Stimulated activated CD4-positive, alpha-beta T cell treated with anti-CD3 and anti-CD28 coated beads, TNF-alpha, amount 100 ng/mL, for 48 hours (primary cell): ENCODE results near the gene DDX24.
A peak's percentile ranks its signal among the peaks of the same experiment; 100 is the strongest.

Experiments used
- DNase-seq, 3 donors: peaks; one replicate each; pipeline ENCODE4 v3.0.0-alpha.2; 2020; ENCODE audit warnings: low read depth in 3 of 3

DDX24 gene

DNA sequence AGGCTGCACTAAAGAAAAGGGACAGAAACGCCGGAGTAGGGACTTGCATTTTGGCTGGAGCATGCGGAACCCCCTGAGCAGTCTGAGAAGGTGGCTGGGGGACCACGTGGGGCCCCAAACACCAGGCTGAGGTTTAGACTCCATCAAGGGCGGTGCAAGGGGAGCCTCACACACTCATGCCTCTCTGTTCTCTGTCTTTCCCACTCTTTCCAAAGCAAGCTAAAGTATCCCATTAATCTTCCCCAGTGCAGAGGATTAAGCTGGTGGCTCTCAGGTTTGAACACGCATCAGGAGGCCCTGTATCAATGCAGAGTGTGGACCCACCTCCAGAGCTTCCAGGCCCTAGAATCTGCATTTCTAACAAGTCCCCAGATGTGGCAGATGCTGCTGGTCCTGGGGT, 70.4 kb downstream of the DDX24 start:
- DNase-seq = no peak

DNA sequence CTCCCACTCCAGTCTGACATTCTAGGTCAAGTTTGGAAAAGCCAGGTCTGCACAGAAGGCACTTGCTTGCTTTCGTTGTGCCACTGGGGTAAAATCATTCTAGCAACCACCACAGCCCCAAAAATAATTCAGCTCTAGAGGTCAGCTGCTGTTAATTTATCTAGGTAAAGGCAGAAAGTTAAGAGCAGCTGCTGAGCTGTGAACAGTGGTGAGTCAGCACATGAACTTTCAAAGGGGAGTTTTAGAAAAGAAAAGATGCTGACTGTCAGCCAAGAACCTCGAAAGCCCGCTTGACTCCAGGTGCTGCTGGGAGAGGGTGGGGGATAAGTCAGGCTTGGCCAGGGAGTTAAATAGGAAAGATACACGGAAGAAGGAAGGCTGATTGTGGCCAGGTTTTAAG, 71.2 kb downstream of the DDX24 start:
- DNase-seq = no peak

DNA sequence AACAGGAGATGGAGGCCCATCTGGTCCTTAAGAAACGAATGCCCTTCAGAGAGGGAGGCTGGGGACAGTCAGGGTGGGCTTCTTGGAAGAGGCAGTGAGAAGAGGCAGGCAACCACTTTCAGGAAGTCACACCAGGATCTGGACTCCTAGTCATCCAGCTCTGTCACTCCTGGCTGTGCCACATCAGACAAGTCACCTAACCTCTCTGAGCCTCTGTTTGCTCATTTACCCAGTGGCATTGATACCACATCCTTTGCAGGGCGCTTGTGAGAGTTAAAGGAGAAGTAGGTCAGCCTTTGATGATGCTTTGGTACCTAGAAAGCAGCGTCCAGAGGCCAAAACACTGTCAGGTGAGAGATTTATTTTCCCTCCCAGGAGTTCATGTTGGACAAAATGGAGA, 72.8 kb downstream of the DDX24 start:
- no peak for DNase-seq

DNA sequence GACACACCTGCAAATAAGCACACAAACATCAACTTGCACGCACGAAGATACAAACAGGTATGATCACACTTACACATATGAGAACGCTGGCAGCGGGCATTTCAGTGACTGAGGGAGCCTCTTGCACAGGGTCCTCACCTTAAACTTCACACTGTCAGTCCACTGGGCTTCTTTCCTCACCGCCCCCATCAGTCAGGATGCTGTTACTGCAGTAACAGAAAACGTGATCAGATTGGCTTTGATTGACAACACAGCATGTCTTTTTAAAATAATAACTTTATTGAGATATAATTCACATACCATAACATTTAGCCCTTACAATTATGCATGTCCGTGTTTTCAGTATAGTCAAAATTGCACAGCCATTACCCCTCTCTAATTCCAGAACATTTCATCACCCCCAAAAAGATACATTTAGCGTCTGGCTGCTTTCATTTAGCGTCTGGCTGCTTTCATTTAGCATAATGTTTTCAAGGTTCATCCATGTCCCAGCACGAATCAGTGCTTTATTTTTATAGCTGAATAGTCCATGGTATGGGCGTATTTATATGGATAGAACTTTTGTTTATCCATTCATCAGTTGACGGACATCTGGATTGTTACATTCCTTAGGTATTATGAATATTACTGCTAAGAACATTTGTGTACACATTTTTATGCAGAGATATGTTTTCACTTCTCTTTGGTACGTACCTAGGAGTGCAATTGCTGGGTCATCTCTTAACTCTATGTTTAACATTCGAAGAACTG, 75.5 kb downstream of the DDX24 start:
- DNase-seq = no peak

DNA sequence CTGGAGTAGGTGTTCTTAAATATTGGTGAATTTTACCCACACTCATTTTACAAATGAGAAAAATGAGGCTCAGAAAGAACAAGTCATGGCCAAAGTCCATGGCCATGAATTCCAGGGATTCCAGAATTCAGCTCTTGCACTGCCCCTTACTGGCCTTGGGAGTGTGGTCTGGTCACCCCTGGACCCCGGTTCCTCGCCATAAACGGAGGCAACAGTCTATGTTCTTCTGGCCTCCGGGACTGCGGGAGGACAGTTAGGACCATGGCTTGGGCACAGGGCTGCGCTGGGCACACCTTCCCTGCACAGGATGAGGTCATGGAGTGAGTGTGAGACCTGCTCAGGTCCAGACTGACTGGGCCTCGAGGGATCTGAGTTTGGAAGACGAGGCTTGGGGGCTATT, 77.0 kb downstream of the DDX24 start:
- no peak for DNase-seq

DNA sequence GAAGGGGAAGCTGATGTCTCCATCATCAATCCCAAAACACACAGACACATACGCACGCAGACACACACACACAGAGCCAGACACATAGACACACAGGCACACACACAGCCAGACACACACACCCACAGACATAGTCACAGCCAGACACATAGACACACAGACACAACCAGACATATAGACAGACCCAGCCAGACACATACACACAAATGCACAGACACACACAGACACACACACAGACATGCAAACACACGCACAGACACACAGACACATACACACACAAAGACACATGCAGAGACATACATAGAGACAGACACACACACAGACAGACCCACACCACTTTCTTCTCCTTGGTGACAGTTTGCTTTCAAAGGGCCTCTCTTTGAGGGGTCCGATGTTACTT, 77.6 kb downstream of the DDX24 start:
- no peak for DNase-seq

DNA sequence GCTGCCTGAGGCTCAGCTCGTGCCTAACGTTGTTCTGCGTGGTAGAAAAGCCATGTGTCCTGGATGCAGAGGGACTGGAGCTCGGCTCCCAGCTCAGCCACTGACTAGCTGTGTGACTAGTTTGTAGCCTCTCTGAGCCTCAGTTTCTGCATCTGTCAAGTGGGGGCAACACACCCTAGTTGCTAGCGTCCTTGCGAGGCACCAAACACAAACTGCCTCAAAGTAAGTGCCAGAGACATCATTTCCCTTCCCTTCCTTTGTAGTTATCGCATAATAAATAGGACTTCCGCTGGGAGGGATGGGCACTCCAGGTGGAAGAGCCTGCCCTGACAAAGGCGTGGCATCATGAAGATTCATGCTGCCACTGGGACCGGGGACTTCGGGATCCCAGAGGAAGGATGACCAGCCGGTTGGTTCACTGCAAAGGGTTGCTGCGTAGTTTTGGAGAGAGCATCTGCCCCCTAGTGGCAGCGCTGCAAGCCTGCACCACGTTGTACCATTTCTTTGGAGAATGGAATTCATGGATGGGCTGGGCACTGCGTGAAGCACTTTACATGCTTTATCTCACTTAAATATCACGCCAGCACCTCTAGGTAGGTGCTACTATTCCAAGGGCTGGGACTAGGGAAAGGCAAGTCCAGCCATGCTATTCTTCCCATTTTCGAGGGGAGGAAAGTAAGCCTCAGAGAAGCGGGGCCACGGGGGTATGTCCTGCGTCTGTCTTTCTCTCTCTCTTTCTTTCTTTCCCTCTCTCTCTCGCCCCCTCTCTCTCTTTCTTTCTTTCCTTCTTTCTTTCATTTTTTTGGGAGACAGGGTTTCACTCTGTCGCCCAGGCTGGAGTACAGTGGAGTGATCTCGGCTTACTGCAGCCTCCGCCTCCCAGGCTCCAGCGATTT, 79.3 kb downstream of the DDX24 start:
- peak in 2 of 3 donors; percentile 32 to 53 for DNase-seq

DNA sequence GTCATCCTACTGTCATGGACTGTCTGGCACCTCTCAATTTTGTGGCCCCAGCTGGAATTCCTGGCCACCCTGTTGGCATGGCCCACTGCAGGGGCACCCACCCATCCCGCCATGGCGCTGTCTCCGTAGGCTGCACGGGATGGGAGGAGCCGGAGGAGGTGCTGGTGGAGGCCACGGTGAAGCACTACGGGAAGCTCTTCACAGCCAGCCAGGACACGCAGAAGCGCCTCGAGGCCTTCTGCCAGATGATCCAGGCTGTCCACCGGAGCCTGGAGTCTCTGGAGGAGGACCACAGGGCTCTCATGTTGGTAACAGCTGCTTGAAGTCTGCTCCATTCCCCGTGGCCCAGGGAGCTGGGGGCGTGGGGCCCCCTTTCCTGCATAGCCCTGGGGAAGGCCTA, 80.0 kb downstream of the DDX24 start:
- DNase-seq = no peak

DNA sequence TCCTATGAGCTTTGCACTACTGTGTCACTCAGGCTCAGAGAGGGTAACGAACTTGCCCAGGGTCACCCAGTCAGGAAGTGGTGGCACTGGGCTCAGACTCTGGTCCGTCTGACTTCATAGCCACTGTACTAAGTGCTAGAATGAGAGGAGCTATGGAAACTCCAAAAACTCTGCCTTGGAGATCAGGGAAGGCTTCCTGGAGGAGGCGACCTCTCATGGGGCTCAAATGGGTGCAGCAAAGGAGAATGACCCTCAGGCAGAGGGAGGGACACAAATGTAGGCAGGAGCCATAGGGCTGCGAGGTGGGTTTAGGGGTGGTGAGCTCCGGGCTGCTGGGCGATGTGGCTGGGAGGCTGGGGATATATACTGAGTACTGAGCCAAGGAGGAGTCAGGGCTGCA, 80.7 kb downstream of the DDX24 start:
- DNase-seq = no peak

DNA sequence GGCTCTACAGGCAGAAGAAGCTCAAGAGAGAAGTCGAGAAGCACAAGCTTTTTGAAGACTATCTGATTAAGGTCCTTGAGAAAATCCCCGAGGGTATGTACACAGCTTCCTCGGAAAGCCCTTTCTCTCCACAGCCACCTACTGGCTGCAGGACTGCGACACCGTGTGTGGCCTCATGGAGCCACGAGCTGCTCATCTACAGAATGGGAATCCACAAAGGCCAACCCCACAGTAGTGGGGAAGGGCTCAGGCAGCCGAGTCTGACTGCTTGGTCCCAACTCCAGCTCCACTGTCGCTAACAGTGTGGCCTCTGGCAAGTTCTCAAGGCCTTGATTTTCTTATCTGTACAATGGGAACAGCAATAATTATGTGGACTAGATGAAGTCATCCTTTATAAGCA, 81.4 kb downstream of the DDX24 start:
- no peak for DNase-seq

DNA sequence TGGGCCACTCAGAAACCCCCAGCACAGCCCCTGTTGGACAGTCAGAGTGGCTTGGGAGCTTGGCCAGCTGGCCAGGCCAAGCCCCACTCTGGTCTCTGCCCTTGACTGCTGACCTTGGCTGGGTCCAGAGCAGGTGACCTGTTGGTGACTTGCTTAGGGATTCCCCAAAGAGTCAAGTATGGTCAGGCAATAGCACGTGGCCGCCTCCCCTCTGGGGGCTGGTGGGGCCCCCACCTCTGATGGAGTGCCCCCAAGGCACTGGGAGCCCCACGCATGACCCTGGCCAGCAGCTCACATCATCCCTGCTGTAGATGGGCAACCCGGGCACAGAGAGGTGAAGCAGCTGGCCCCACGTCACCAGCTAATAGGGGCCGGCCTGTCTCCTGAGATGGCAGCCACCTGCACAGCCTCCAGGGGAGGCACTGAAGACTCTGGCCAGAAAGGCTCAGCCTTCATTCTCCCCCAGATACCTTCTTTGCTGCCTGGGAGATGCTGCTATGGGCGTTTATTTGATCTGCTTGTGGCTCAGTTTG, 82.1 kb downstream of the DDX24 start:
- no peak for DNase-seq
